ENCODE measurements around the gene OLA1. TPM values are rescaled to one million over a fixed set of nuclear protein-coding genes. Genes with fewer than 3 reads are reported as not detected.
A peak's percentile ranks its signal among the peaks of the same experiment; 100 is the strongest.

OLA1 gene
- total RNA-seq, 1 experiment from 2014 or later = 137 TPM

DNA sequence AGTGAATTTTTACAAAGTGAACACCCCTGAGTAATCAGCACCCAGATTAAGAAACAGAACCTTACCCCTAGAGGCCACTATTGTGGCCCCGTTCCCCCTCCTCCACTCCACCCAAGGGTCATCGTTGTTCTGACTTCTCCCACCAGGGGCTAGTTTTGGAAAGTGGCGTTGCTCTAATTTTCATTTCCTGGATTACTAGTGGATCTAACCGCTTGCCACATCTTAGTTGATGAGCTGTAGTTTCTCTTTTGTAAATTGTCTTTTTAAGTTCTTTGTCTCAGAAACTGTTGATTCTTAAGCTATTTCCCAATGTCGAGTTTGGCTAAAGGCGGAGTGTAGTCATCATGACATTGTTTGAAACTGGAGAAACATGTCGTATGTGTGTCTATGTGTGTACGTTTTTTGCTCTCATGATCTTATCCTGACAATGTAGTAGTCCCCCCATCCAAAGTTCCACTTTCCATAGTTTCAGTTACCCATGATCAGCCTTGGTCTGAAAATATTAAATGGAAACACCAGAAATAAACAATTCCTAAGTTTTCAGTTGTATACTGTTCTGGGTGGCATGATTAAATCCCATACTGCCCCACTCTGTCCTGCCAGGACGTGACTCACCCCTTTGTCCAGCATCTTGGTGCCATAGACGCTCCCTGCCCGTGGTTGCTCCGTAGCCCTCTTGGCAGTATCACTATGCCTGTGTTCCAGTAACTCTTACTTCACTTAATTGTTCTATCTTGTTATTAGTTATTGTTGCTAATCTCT lies 212.2 kb downstream of the OLA1 start:
- DNase-seq (ENCODE audit: low read depth) = peak; percentile 79

DNA sequence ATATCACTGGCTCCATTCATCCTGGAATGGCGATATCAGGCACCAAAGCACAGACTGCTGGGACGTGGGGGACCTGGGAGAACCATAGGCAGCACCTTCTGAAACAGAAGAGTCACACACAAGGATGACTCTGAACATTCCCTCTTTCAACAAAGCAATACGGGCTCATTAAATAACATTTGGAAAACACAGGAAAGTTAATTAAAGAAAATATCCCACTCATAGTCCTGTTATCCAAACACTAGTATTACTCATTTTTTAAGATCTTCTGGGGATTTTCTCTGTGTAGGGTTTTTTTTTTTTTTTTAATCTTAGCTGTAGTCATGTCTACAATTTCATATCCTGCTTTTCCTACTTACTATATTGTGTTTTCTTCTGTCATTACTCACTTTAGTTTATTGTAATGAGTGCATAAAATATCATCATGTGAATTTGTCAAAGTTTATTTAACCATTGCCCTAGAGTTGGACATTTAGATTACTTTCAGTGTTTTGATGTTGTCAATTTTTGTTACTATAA lies 213.2 kb downstream of the OLA1 start:
- DNase-seq (ENCODE audit: low read depth) = no peak

DNA sequence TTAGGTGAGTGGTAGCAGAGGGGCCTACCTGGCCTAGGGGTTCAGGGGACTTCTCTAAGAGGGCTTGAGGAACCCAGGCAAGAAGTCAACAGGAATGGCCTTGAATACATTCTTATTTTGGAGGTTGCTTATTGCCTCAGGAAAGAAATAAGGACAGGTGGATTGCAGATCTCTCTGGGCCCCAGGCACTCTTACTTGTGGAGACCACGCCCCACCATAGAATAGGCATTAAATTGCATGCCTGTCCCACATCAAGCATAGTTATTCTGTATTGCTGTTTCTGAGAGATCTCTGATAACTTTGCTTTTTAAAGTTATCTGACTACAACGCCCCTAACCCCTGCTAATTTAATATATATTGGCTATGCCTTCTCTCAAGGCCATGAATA lies 215.2 kb downstream of the OLA1 start:
- DNase-seq (ENCODE audit: low read depth) = no peak

DNA sequence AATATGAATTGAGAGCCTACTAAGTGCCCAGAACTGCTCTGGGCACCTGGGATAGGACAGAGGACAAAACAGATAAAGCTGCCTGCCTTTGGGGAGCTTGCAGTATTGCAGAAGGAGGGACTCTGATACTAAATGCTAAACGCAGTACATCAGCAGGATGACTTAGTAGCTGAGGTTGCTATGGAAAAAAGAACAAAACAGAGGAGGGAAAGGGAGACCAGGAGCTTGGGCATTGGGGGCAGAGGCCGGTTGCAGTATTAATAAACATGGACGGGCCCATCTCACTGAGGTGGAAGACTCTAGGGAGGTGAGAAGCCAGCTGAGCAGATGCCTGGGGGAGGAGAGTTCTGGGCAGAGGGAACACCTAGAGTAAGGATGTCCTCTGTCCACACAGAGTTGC lies 217.1 kb downstream of the OLA1 start:
- DNase-seq (ENCODE audit: low read depth) = no peak

DNA sequence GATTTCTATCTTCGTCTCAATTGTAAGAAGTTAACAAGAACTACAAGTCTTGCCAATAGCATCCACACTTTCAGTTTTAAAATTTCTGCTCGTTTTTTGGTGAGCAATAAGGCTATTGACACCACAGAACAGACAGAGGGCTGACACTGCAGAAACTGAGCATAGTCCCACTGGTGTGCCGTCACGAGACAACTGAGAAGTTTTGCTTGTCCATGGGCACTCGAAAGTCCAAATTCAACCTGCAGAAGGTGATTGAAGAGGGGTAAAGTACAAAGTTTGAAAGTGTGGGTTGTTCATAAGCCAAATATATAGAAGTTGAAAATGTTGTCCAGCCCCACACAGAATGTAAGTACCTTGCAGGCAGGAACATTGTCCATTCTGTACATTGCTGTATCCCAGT lies 219.4 kb downstream of the OLA1 start:
- no peak for DNase-seq (ENCODE audit: low read depth)

DNA sequence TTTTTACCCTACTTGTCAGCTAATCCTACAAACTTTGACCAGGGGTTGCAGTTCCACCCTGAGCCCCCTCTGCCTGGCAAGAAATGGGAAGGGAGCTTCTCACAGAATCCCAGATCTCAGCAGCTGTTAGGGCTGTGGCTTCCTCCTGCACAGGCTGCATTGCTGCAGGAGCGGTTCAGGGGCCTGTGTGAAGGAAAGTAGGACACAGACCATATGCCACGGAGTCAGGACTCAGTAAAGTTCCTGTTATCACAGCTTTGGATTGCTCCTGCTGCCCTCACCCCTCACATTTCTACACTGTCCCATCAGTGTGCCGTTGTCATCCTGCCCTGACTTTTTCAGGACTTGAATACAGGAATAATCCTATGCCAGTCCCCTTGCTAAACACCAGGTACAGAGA lies 220.4 kb downstream of the OLA1 start:
- DNase-seq (ENCODE audit: low read depth) = no peak

DNA sequence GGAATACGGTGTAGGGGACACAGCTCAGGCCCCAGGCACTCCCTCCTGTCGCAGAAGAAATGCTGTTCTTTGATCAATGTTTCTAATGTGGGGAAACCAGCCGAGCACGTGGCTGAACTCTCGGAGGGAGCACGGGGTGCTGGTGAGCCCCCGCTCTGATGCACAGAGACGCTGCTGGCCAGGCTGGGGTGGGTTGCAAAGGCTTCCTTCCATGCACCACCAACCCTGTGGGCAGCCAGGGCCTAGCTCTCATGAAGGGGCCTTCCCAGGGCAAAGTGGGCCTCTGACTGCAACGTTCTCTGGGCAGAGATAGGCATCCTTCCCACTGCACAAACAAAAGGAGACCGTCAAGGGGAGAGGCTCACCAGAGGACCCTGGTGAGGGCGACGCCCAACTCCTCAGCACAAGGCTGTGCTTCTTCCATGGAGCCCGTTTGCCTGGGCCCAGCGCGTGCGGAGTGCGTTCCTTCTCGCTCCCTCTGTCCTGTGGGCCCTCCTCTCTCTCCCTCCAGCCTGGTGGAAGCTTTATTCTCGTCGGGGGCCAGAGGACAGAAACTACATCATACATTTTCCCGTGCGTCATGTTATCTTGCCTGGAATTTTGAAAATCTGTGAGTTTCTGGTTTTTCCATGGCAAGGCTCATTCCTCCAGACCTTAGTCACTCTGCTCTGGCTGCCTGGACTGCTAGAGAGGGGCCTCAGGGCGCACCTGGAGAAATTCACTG lies 222.0 kb downstream of the OLA1 start:
- DNase-seq (ENCODE audit: low read depth) = peak; percentile 35

DNA sequence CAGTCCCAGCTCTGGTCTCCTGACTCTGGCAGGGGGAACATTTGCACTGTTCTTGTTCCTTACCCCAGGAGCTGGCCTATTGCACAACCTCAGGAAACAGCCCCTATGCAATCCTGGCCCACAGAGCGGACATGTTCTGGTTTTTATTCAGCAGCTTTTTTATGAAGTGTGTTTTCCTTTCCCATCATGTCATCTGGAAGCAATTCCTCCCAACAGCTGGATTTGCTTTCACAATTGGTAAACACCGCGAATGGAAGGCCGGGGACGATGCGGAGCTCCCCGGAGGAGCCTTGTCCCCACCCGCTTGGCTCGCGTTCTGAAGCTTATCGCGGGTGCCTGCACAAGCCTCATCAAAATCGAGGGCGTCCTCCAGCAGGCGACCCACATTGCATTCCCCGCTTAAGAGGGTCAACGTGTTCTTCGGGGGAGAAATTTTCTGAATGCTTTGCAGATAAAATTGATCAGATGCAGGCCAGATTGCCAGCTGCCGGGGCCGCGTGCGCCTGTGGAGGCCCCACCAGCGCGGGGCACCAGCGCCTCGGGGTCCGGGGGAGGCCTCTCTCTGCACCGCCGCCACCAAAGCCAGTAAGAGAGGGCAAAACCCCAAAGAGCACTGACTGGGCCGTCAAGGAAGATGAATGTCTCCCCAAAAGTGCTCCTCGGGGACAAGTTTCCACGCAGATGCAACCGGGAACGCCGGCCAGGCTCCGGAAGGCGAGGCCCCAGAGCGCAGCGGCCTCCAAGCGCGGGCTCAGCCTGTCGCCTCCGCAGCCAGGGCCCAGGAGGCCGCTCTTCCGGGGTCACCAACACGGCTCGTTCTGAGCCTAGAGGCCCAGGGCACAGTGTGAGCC lies 222.8 kb downstream of the OLA1 start:
- DNase-seq (ENCODE audit: low read depth) = peak; percentile 61

DNA sequence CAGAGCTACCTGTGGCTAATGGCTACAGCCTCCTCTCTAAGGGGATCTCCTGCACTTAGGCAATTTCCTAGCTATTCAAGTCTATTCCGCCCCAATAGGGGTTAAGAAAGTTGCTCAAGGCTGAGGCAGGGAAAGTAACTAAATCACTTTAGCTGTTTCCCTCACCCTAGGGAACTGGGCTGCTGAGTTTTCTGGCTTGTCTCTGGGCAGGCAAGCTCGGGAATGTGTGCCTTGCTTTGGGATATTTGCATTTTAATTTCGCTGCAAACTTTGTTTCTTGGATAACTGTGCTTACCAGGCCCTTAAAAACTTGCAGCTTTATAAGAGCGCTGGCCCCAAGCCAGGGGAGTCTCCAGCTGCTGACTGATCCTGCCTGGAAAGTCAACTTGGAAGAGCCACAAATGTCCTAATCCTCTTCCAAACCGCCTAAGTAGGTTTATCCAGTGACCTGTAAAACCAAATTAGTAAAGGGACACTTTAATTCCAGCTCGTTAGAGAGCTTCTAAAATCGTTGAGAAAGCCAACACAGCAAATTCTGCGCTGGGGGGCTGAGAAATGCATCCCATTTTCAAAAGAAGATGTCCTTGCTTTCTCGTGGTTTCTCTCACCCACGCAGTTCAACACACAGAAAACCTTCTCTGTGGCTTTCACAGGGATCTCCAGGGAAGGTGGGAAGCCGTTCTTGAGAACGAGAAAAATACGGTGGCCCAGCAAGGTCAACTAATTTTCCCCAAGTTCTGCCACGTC lies 223.6 kb downstream of the OLA1 start:
- DNase-seq (ENCODE audit: low read depth) = peak; percentile 68

DNA sequence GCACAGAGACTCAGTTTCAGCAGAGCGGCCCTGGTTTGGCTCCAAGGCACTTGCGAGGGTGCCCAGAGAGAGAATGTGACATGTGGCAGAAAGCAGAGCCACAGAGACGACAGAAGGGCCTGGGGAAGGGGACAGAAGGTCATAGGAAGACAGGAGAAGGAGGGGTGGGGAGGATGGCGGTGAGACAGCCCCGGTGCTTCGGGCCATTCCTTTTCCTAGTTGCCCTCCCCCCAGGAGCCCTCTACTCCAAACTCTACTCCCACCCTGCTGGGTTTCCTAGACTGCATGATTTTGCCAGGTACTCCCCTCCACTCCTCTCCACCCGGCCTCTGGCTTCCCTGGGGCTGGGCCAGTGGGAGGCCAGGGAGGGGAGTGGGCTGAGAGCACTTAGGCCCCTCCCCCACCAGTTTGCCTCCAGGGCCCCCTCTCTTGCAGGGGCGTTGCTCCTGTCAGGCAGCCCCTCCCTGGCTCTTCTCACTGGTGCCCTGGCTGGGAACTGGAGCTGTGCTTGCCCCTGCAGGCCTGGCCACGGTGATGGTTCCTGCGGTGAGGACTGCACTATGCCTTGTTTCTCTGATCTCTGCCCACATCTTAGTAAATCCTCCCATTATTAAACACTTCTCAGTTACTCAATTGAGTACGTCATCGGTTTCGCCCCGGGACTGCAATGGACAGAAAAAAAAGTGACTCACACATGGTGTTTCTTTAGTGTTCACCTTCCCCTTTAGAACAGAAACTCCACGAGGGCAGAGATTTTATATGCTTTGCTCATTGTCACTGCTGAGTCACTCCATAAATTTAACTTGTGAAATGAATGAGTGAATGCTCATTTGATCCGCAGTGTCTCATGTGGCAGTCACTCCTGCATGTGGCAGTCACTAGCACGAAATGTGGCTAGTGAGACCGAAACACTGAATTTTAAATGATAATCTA lies 224.5 kb downstream of the OLA1 start:
- DNase-seq (ENCODE audit: low read depth) = peak; percentile 78

Other genes with a start within 250 kb of the OLA1 start
- not detected in 2 replicates for gene SP9, start 86.4 kb upstream of the OLA1 start, total RNA-seq (2014; rRNA removed; shearing (Covaris generic))
- 30.5 and 32.0 TPM in 2 replicates for gene SCRN3, start 147.2 kb upstream of the OLA1 start, total RNA-seq (2014; rRNA removed; shearing (Covaris generic))
- 2.4 and 2.9 TPM in 2 replicates for gene GPR155, start 238.5 kb upstream of the OLA1 start, total RNA-seq (2014; rRNA removed; shearing (Covaris generic))